ENCODE results near the gene BCCIP.
A peak's percentile ranks its signal among the peaks of the same experiment; 100 is the strongest.

BCCIP gene

DNA sequence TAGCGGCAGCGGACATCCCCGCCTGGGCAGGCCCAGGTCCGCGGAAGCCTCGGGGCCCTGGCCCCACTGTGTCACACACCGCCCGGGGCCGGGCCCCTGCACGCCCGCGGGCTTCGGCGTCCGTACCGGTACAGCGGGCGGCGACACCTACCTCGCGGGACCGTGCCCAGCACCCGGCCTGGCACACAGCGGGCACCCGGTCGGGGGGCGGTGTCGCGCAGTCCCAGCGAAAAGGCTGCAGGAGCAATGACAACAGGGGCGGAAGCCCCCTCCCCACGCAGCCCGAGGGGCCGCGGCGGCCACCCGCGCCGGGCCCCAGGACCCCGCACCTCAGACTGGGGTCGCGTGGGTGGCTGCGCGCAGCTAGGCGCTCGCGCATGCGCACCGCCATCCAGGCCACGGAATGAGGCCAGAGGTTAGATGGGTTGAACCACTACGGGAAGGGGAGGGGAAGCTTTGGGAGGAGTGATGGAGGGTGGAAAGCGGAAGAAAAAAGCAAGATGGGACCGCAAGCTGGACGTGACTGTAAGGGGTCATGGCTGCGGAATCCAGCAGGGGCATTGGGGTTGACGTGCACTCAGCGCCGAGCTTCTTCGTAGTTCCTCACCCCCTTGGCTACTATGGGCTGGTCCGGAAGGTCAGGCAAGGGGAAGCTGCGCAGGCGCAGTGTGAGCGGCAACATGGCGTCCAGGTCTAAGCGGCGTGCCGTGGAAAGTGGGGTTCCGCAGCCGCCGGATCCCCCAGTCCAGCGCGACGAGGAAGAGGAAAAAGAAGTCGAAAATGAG is at the start of gene BCCIP, which contains the start of gene UROS:
Gene BCCIP (plus strand): TSS at position 669 of the 785 bp plus-strand sequence. CDS start 12 bp downstream, at position 681.
Gene UROS (minus strand): TSS at position 381 of the 785 bp plus-strand sequence. CDS start 6,759 bp downstream, outside the sequence.
- peak; percentile 96 for DNase-seq (ENCODE audit: low spot score)

DNA sequence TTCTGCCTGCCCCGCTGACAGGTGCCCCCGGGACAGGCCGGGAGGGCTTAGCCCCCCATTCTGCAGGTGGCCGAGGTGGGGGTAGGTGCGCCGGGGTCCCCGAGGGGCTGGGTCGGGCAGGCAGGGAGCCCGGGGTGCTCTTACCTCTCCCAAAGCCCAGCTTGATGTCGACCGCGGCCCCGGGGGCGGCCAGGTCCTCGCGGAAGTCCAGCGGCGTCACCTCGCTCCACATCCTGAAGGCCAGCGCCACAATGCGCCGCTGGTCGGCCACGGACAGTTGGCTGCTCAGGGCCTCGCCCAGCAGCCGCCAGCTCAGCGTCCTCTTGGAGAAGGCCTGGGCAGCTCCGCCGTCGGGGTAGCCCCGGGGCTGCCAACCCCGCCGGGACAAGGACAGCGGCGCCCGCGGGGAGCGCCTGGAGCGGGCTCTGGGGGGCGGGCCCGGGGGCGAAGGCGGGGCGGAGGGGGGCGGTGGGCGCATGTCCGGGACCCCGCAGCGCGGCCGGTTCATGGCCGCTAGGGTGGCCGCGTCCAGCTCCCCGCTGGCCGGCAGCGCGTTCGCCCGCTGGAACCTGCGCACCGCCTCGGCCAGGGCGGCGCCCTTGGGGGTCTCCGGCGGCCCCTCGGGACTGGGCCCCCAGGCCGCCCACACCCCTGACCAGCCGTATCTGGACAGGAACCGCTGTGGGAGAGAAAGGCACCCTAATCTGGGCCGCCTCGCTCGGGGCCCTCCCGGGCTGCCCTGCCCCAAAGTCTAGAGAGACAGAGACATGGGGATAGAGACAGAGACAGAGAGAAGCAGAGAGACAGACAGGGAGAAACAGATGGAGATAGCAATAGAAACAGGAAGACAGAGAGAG is 49.4 kb upstream of the BCCIP start:
- DNase-seq (ENCODE audit: low spot score): no peak

DNA sequence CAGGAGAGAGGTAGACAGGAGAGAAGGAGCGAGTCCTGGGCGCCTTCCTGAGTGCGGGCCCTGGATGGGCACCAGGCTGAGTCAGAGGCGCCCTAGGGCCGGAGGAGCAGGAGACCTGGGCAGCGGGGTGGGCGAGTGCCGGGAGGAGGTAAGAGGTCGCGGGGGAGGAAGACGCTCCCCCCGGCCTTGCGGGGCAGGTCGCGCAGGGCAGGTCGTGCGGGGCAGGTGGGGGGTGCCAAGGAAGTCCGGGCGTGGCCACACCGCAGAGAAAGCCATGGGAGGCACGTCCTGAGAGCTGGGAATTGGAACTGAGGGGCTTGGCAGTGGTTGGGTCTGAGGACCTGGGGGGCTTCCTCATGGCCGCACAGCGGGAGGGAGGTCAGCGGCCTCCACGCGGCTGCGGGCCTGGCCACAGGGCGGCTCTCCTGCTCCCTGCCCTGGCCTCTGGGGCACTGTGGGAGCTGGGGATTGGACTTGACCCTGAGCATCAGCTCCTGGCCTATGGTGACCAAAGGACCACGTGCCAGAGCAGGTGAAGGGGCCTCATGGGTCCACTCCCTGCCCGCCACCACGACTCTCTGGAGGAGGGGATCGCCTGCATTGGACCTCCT is 48.7 kb upstream of the BCCIP start:
- no peak for DNase-seq (ENCODE audit: low spot score)

DNA sequence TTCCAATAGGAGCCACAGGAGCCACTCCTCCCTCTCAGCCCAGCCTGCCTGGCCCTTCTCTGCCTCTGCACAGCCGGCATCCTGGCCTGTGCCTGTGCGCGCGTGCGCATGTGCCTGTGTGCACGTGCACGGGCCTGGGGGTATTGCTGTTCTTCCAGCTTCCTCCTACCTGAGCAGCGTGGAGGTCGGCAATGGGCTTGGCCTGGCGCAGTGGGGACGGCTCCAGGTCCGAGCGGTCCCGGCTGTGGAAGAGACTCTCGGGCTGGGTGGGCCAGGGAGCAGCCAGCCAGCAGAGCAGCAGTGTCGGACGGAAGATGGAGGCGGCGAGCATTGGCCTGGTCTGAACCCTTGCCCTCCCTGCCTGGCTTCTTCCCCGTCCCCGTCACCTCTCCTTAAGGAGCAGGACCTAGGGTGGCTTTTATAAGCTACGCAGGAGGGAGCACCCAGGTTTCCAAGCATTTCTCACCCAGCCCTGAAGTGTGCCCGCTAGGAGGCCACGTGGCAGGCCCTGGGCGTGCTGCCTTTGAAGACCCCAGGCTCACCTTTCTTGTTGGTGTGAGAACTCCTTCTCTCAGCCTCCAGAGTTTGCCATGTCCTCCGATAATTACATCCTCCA is 47.7 kb upstream of the BCCIP start, which contains the start of gene MMP21:
Gene MMP21 (minus strand): TSS at position 331 of the 616 bp plus-strand sequence. CDS start 0 bp downstream, at position 331.
- no peak for DNase-seq (ENCODE audit: low spot score)

DNA sequence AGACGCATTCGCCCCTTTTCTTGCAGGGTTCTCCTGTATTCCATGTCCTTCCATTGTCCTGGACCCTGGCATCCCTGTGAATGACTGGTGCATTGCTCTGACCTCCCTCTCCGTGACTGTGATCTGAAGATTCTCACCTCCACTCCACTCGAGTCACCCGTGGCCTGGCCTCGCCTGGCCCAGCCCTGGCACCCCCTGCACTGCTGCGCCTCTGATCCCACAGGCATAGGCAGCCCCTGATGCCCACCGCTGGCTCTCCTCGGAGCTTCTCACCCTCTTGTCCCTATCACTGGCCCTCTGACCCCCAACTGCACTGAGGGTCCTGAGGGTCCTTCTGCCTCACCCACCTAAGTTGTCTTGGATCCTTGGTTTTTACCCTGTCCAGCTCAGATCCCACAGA is 45.5 kb upstream of the BCCIP start:
- DNase-seq (ENCODE audit: low spot score): no peak

DNA sequence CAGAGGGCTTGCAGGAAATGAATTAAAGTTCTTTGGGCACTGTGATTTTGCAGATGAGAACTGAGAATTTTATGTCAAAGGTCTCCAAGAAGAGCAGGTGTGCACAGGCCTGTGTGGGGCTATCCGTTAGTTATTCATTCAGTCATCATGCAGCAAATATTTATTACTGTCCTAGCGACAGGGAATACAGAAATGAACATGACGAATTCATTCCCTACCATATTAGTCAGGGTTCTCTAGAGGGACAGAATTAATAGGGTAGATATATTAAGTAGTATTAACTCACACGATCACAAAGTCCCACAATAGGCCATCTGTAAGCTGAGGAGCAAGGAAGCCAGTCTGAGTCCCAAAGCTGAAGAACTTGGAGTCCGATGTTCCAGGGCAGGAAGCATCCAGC is 44.8 kb upstream of the BCCIP start:
- DNase-seq (ENCODE audit: low spot score): no peak

DNA sequence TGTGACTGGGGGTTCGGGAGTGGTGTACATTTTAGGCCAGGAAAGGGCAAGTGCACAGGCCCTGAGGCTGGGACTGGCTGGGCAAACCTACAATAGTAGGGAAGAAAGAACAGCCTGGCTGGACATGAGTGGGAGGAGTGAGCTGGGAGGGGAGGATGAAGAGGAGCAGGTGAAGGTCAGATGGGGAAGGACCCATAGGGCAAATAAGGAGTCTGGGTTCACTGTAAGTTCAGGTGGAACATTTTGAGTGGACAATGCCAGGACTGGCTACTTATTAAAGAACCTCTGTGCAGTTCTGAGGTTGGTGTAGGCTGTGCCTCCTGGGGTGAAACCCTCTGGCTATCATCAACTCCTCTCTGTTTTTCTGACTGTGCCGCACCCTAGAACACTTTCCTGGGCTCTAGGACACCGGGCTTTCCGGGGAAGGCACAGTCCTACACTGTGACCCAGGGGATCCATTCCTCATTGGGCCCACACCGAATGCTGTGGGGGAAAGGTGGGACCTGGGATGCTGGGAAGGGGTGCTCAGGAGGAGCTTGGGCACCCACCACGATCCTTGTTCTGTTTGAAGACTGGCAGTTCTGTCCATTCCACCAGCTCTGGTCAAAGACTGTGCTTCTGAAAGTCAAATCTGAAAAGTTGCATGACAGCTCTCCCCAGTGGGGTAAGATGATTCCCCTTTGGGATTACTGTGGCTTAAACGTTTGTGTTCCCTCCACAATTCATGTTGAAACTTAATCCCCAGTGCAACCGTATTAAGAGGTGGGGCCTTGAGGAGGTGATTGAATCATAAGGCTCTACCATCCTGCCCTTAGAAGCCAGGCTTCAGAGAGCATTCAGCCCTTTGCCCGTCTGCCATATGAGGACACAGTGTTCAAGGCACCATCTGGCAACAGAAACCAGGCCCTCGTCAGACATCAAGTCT is 43.7 kb upstream of the BCCIP start:
- DNase-seq (ENCODE audit: low spot score): no peak

DNA sequence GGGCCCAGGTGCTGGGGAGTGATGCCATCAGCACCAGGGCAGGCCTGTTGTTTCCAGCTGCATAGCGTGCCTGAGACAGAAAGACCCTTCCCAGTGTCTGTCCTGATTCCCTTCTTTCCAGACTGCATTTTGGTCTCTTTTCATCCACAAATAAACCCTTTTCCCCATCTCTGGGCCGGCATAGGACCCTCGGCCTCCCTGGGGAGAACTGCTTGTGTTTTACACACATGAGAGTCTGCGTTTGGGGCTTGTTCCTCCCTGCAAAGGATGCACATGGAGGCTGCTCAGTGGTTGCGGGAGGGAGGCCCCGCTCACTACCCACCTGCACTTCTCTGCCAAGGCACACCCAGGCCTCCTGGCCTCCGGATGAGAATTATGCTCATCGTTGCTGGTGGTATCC is 42.0 kb upstream of the BCCIP start:
- no peak for DNase-seq (ENCODE audit: low spot score)

DNA sequence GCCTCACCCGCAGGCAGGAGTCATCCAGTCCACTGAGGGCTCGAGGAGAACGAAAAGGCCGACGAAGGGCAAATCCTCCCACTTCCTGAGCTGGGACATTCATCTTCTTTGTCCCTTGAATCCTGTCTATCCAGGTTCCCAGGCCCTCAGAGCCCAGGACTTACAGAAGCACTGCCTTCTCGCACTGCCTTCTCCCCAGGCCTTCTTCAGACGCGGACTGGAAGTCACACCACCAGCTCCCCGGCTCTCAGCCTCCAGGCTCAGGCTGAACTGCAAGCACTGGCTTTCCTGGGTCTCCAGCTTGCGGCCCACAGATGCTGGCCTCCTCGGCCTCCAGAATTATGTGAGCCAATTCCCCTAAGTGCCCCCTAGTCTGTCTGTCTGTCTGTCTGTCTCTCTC is 41.3 kb upstream of the BCCIP start:
- no peak for DNase-seq (ENCODE audit: low spot score)

DNA sequence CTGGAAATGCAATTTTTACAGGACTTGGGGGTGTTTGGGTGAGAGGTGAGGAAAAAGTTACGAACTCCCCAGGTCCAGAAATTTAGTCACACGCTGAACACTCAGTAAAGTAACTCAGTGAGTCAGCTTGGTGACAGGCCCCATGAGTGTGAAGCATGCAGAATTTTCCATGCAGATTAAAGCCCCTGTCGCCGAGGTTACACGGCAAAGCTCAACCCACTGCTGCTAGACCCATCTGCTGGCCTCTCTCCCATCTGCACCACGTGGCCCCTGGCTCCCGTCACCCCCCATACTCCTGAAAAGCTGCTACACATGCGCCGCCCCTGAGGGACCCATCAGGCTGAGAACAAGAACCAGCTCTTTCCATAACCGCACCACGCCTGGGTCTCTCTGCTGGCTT is 40.7 kb upstream of the BCCIP start:
- peak; percentile 46 for DNase-seq (ENCODE audit: low spot score)

DNA sequence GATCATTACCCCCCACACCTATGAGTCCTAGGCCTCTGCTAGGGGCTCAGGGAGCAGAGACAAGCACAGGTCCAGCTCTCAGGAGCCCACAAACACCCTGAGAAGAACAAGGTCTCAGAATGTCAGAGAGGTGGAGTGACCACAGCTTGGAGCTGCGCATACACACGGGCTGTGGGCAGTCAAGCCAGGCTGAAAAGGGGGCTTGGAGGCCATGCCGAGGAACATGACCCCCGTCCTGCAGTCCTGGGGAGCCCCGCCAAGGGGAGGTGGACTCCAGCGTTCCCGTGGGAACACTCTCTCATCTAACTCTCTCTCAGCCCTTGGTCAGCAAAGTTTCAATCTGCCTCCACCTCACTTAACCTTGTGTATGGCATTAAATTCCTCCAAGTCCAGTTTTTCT is 39.9 kb upstream of the BCCIP start:
- no peak for DNase-seq (ENCODE audit: low spot score)

DNA sequence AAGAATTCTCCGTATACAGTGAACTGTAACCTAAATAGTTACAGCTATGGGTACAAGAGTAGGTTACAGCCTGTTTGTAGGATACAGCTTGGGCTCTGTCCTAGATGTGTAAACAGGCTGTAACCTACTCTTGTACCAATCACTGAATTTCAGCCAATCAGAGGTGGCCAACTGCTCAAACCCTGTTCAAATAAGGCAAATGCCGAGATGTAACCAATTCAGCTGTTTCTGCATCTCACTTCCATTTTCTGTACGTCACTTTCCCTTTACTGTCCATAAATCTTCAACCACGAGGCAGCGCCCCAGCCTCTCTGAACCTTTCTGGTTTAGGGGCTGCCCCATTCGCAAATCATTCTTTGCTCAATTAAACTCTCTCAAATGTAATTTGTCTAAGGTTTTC is 39.4 kb upstream of the BCCIP start:
- DNase-seq (ENCODE audit: low spot score): no peak

DNA sequence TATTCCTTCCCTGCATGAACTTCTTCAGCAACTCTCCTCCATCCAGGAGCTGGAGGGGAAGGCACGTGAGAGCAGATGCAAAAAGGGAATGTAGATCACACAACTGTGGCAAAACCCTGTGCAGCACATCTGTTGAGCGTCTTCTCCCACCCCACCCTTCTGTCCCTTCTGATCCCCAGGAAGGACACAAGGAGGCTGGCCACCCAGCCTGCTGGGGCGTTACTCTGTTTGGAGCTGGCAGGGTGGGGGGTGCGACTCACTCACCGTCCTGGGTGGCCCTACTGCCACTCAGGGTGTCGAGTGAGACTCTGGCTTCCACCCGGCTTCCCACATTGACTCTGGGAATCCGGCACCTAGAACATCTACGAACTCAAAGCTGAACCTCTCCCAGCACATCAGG is 37.6 kb upstream of the BCCIP start:
- no peak for DNase-seq (ENCODE audit: low spot score)

DNA sequence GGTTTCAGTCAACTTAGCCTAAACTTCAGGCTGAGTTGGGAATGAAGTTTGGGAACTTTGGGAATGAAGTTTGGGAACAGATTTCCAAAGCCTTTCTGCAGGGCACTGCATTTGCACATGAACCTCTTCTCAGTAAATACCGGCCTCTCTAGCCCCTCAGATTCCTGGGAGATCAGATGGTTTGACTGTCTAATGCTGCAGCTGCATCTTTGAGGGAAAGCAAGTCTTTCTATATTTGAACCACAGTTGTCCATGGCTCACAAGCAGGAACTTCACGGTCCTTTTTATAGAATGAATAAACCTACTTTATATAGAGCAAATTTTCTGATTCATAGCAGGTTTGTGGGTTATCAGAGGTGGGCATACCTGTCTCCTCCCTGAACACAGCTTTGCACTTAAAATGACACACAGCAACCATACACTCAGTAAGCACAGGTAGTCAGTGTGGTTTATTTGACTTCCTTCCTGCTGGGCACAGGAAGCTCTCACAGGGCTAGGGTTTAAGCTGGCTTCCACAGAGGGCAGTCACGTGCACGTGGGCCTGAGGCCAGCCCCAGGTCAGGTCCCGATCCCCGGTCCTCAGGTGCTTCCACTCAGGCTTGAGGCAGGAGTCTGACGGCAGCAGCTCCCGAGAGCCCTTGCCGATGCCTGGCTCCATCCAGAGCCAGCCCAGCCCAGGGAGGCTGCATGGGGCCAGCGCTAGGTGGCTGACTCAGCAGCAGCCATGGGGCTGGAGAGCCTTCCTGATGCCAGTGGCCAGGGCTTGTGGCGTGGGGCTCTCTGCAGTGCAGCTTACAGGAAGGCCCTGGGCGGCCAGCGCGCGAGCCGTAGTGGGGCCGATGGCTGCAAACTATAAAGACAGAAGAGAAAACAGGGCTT is 35.0 kb upstream of the BCCIP start:
- no peak for DNase-seq (ENCODE audit: low spot score)

DNA sequence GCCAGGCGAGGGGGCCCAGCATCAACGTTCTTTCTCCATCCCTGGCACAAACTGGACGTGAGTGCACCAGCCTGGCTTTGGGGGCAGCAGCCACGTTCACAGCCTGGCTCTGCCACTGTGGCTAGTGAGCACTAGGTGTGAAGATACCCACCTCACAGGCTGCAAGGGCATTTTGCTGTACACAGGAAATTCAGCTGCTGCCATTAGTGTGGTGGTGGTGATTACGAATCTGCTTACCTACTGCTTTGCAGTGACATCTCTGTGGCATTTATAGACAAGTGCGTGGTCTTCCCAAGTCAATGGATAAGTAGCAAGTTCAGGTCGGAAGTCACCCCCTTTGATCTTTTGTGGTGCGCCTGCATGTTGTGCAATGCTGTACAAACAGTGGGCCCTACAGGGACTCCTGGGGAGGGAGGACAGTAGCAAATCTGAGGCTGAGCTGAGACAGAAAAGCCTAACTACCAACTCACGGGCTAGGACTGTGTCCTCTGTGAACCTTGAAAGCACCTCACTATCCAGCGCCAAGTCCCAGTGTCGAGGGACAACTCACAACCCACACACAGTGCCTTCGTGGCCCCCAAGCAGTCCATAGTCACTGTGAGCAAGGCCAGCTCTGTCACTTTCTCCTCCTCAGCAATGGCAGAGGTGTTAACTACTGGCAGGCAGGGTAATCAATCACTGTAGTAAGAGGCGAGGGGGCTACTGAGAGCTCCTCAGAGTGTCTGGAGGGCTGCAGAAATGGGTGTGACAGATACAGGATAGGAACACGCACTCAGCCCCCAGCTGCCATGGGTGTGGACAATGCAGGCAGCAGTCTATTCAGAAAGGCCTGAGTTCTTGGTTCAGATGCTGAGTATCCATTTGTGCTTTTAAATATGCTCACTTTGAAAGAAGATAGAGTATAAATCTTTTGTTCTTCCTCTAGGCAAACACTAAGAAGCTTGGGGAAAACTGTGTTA is 30.7 kb upstream of the BCCIP start:
- no peak for DNase-seq (ENCODE audit: low spot score)

DNA sequence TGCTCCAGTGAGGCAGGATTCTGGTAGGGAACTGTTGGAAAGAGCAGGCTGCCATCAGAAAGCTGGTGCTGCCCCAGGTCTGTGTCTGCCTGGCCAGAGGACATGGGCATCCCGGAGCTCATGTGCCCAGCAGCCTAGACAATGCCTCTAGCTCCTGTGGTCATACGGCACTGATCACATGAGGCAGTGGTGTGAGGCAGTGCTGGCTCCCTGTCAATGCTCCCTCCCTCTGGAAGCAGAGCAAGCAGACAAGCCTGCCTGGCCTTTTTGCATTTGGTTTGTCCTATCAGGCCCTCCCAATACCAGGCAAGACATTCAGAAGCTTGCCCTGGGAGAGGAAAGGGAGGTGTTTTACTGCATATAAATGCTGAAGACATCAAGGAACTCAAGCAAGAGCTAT is 28.2 kb upstream of the BCCIP start:
- no peak for DNase-seq (ENCODE audit: low spot score)

DNA sequence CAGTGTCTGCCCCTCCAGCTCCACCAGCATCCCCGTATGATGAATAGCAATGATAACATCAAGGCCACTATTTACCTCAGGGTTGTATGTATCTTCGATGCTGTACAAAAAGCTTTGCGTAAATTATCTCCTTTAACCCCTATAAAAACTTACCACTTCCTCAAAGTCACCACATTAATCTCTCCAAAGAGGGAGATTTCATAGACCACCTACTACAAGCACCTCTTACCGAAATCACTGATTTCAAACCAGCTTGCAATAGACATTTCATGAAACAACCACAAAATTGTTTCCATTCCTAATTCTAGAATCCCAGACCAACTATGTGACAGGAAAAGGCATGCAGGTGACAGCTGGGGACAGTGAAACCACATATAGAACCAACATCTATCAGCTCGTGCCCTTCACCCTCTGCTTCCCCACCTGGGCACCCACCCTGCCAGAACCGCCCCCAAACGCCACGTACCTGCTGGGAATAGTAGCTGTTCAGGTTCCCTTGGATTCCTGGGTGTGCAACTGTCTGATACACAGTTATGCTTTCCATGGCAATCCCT is 27.6 kb upstream of the BCCIP start:
- DNase-seq (ENCODE audit: low spot score): no peak

DNA sequence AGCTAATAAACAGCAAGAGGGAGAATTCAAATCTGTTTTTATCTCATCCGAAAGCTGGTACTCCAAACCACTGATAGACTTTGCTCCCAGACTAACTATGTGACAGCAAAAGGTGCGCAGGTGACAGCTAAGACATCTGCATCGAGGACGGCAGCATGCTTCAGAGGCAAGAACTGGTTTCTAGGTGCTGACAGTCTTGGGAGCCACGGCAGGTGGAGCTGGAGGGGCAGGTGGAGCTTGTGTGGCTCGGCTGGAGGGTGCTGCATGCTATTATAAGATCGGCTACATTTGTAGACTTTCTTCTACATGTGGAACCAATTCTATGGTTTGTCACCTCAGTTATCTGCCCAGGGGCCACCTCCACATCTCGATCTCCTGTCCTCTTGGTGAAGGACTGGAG is 25.9 kb upstream of the BCCIP start:
- no peak for DNase-seq (ENCODE audit: low spot score)

Data from AG08395 (cell line).